Esophagus muscularis mucosa (tissue), 4 donors: ENCODE results near the gene CTRL.

Source experiments
- CTCF ChIP-seq, 3 experiments: fragments of 200-600 bp in 2 of 3; fragments of 450-650 bp in 1 of 3; sonication (generic) in 2 of 3; IDR thresholded peaks; one replicate each; pipeline ENCODE4 v1.5.1; 2017 to 2019; ENCODE audit warnings: antibody characterized with exemption in 3 of 3, mild to moderate bottlenecking in 2 of 3, moderate library complexity in 1 of 3
- EP300 ChIP-seq: sonication (generic); formaldehyde crosslinking; IDR thresholded peaks from one replicate; pipeline ENCODE4 v1.6.1; 2017; ENCODE audit warnings: antibody characterized with exemption
- POLR2A ChIP-seq: fragments of 450-650 bp; IDR thresholded peaks from one replicate; pipeline ENCODE4 v1.6.1; 2017; ENCODE audit warnings: antibody characterized with exemption, moderate library complexity, mild to moderate bottlenecking, low read depth
- POLR2AphosphoS5 ChIP-seq, 2 donors: sonication (generic); formaldehyde crosslinking; IDR thresholded peaks; one replicate each; pipeline ENCODE4 v1.6.1; 2017; ENCODE audit warnings: antibody characterized with exemption in 2 of 2

GRCh38 chr16:67949645-67950044 lies 18.0 kb upstream of the CTRL start:
- TF ChIP-seq CTCF (IDR thresholded peaks at IDR 0.05): no peak
- no peak for TF ChIP-seq POLR2A
- TF ChIP-seq EP300: no peak
- no peak for TF ChIP-seq POLR2AphosphoS5 (IDR thresholded peaks at IDR 0.05)
